Endodermal cell (in vitro differentiated cells): ENCODE results near the gene FBLN2. TPM values are rescaled to one million over a fixed set of nuclear protein-coding genes. Genes with fewer than 3 reads are reported as not detected.
A peak's percentile ranks its signal among the peaks of the same experiment; 100 is the strongest.

Experiments used
- DNase-seq: peaks from one replicate; pipeline ENCODE4 v3.0.0-alpha.2; 2017
- H3K27ac ChIP-seq: 2 replicates; pipeline ENCODE4 v1.5.1; 2013; ENCODE audit warnings: mild to moderate bottlenecking, low read depth, low read length, moderate library complexity
- H3K27me3 ChIP-seq: 2 replicates; pipeline ENCODE4 v1.6.1; 2013; ENCODE audit warnings: mild to moderate bottlenecking, low read length, moderate library complexity; ENCODE audit not compliant: insufficient read depth, control insufficient read depth, poor library complexity, severe bottlenecking
- H3K36me3 ChIP-seq: 2 replicates; pipeline ENCODE4 v1.7.0; 2013; ENCODE audit warnings: mild to moderate bottlenecking, low read length, moderate library complexity; ENCODE audit not compliant: control insufficient read depth, insufficient read depth
- H3K4me1 ChIP-seq: one replicate; pipeline ENCODE4 v1.7.0; 2013; ENCODE audit warnings: low read length; ENCODE audit not compliant: control insufficient read depth, insufficient read depth
- H3K4me3 ChIP-seq: 2 replicates; pipeline ENCODE4 v1.5.1; 2013; ENCODE audit warnings: mild to moderate bottlenecking, low read length, moderate library complexity
- H3K9ac ChIP-seq: 2 replicates; pipeline ENCODE4 v1.6.1; 2013; ENCODE audit warnings: mild to moderate bottlenecking, low read length, moderate library complexity; ENCODE audit not compliant: poor library complexity, severe bottlenecking; ENCODE audit errors: extremely low read depth
- H3K9me3 ChIP-seq: 2 replicates; pipeline ENCODE4 v1.6.1; 2013; ENCODE audit warnings: mild to moderate bottlenecking, low read length, moderate library complexity; ENCODE audit not compliant: control insufficient read depth
- H3K27ac Mint-ChIP-seq: 2 replicates; pipeline ENCODE4 v1.8.0; 2020; ENCODE audit warnings: mixed read lengths
- H3K27me3 Mint-ChIP-seq: 2 replicates; pipeline ENCODE4 v1.8.0; 2021; ENCODE audit warnings: mild to moderate bottlenecking, mixed read lengths; ENCODE audit not compliant: insufficient read depth
- H3K36me3 Mint-ChIP-seq: 2 replicates; pipeline ENCODE4 v1.8.0; 2020; ENCODE audit warnings: low read depth, mixed read lengths
- H3K4me1 Mint-ChIP-seq: 2 replicates; pipeline ENCODE4 v1.8.0; 2020; ENCODE audit warnings: mixed read lengths
- H3K4me3 Mint-ChIP-seq: 2 replicates; pipeline ENCODE4 v1.8.0; 2020; ENCODE audit warnings: mild to moderate bottlenecking, moderate library complexity, mixed read lengths
- H3K9me3 Mint-ChIP-seq: 2 replicates; pipeline ENCODE4 v1.8.0; 2020; ENCODE audit warnings: mild to moderate bottlenecking, mixed read lengths
- WGBS, 2 experiments: methylation state at CpG; one replicate each; pipeline versions ENCODE4 v1.1.5 to v1.1.7; 2013; ENCODE audit warnings: missing lambda C conversion rate in 2 of 2, mixed read lengths in 1 of 2; ENCODE audit not compliant: insufficient coverage in 1 of 2, insufficient read length in 1 of 2; 5-methylcytosine and 5-hydroxymethylcytosine counted together
- total RNA-seq, 2 donors: library from RNA; stranded (reverse); fragmentation: NEBNext Ultra II Directional in 1 of 2; extraction: Animal tissue kit (Norgen Biotek cat#: 25700) in 1 of 2; gene quantifications; 2 replicates in 1 of 2; 3 replicates in 1 of 2; pipeline ENCODE4 v1.2.1, GENCODE V29; 2021
- TF ChIP-seq, protein P1 (sequence below): fragments of 200-600 bp; sonication (generic); conservative IDR thresholded peaks from 2 replicates; pipeline ENCODE4 v1.5.0; 2021; ENCODE audit warnings: antibody characterized with exemption, mild to moderate bottlenecking

Gene FBLN2
- total RNA-seq, 2 donors from 2014 or later = 86.1 to 136 TPM

- H3K27me3 Mint-ChIP-seq = peaks cover 5% of the 10 kb centered on the region
- no peak for DNase-seq
- H3K4me1 Mint-ChIP-seq = no peaks in the 10 kb centered on the region
- no peak overlapping the region for H3K27ac ChIP-seq
- 83 to 86% methylated on average over 6 of the region's 6 CpGs for WGBS, 2 experiments
- H3K4me3 ChIP-seq = no peak overlapping the region
- no peak overlapping the region for H3K27ac Mint-ChIP-seq
- H3K9ac ChIP-seq = no peak overlapping the region
- TF ChIP-seq, protein P1, sequence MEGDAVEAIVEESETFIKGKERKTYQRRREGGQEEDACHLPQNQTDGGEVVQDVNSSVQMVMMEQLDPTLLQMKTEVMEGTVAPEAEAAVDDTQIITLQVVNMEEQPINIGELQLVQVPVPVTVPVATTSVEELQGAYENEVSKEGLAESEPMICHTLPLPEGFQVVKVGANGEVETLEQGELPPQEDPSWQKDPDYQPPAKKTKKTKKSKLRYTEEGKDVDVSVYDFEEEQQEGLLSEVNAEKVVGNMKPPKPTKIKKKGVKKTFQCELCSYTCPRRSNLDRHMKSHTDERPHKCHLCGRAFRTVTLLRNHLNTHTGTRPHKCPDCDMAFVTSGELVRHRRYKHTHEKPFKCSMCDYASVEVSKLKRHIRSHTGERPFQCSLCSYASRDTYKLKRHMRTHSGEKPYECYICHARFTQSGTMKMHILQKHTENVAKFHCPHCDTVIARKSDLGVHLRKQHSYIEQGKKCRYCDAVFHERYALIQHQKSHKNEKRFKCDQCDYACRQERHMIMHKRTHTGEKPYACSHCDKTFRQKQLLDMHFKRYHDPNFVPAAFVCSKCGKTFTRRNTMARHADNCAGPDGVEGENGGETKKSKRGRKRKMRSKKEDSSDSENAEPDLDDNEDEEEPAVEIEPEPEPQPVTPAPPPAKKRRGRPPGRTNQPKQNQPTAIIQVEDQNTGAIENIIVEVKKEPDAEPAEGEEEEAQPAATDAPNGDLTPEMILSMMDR = peak; percentile 75
- H3K36me3 Mint-ChIP-seq = no peaks in the 10 kb centered on the region
- no peaks in the 10 kb centered on the region for H3K4me1 ChIP-seq
- H3K27me3 ChIP-seq = no peaks in the 10 kb centered on the region
- H3K9me3 Mint-ChIP-seq = no peaks in the 10 kb centered on the region
- H3K36me3 ChIP-seq = no peaks in the 10 kb centered on the region
- no peaks in the 10 kb centered on the region for H3K9me3 ChIP-seq
- H3K4me3 Mint-ChIP-seq = no peak overlapping the region
Measured at GRCh38 chr3:13673207-13673606, 124.3 kb downstream of the FBLN2 start.

DNA sequence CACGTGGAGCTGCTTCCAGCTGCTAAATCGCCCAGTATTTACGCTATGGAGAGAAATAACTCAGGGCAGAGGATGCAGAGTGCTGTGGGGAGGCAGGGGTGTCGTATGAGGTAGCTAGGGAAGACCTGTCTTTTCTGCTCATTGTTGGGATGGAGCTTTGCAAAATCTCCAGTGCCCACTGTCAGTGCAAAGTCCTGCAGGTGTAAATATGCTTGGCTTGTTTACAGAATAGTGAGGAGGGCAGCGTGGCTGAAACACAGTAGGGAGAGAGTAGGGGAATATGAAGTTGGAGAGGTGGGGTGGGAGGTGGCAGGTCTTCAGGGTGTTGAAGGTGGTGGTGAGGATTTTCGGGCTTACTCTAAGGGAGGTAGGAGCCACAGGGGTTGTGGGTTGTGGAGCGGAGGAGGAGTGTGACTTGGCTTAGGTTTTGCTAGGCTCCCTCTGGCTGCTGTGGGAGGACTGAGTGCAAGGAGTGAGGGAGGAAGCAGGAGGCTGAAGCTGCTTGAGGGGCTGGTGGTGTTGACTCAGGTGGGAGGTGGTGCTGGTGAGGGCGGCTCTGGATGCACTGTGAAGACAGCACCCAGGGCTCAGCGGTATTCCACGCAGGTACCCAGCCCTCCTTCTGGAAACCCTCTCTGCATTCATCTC lies 125.7 kb downstream of the FBLN2 start:
- Histone ChIP-seq H3K4me1 (no peaks in the 10 kb centered on the region), H3K27ac (no peak overlapping the region), H3K27me3 (no peaks in the 10 kb centered on the region), H3K36me3 (no peaks in the 10 kb centered on the region), H3K9me3 (no peaks in the 10 kb centered on the region), H3K9ac (no peak overlapping the region), H3K4me3 (no peak overlapping the region)
- Mint-ChIP-seq H3K9me3 (no peaks in the 10 kb centered on the region), H3K36me3 (no peaks in the 10 kb centered on the region), H3K4me3 (no peak overlapping the region), H3K27ac (no peak overlapping the region), H3K27me3 (peaks cover 3% of the 10 kb centered on the region), H3K4me1 (no peaks in the 10 kb centered on the region)
- TF ChIP-seq, protein P1 = no peak
- 80 to 88% methylated on average over 7 to 10 of the region's 10 CpGs for WGBS, 2 experiments
- no peak for DNase-seq

- Histone ChIP-seq H3K4me3 (no peak overlapping the region), H3K36me3 (no peaks in the 10 kb centered on the region), H3K27me3 (no peaks in the 10 kb centered on the region), H3K27ac (no peak overlapping the region), H3K9me3 (no peaks in the 10 kb centered on the region), H3K9ac (no peak overlapping the region), H3K4me1 (no peaks in the 10 kb centered on the region)
- WGBS, 2 experiments = 89 to 90% methylated on average over 8 to 9 of the region's 9 CpGs
- H3K4me1 Mint-ChIP-seq = no peaks in the 10 kb centered on the region
- H3K27me3 Mint-ChIP-seq = peaks cover 2% of the 10 kb centered on the region
- H3K9me3 Mint-ChIP-seq = no peaks in the 10 kb centered on the region
- TF ChIP-seq, protein P1 = no peak
- H3K4me3 Mint-ChIP-seq = no peak overlapping the region
- no peaks in the 10 kb centered on the region for H3K36me3 Mint-ChIP-seq
- no peak for DNase-seq
- H3K27ac Mint-ChIP-seq = no peak overlapping the region
Measured at GRCh38 chr3:13676356-13677017, 127.6 kb downstream of the FBLN2 start.
